Transverse colon (tissue), 4 donors: Measurements from ENCODE around the gene LHFPL3. TPM values are rescaled to one million over a fixed set of nuclear protein-coding genes. Genes with fewer than 3 reads are reported as not detected.

Experiments used
- DNase-seq: peaks from one replicate; pipeline ENCODE4 v3.0.0-alpha.2; 2019
- H3K27ac ChIP-seq, 4 donors: fragments of 200-600 bp; sonication (generic); 2 replicates each; pipeline ENCODE4 v1.5.1; 2016 to 2018; ENCODE audit warnings: inconsistent platforms in 4 of 4
- H3K27me3 ChIP-seq: fragments of 200-600 bp; sonication (generic); 2 replicates; pipeline ENCODE4 v1.5.1; 2017; ENCODE audit warnings: inconsistent platforms
- H3K36me3 ChIP-seq, 4 donors: fragments of 200-600 bp; sonication (generic); 2 replicates each; pipeline ENCODE4 v1.5.1; 2017 to 2019; ENCODE audit warnings: inconsistent platforms in 4 of 4
- H3K4me1 ChIP-seq, 4 donors: fragments of 200-600 bp; sonication (generic); 2 replicates each; pipeline ENCODE4 v1.5.1; 2017 to 2020; ENCODE audit warnings: inconsistent platforms in 4 of 4
- H3K4me3 ChIP-seq, 4 donors: fragments of 200-600 bp; sonication (generic); 1 replicate in 1 of 4; 2 replicates in 3 of 4; pipeline versions ENCODE4 v1.5.1 to v1.6.1; 2017 to 2019; ENCODE audit warnings: inconsistent platforms in 4 of 4
- H3K9me3 ChIP-seq, 2 donors: fragments of 200-600 bp; sonication (generic); 2 replicates each; pipeline ENCODE4 v1.5.1; 2017 to 2019; ENCODE audit warnings: inconsistent platforms in 2 of 2
- CTCF ChIP-seq, 5 experiments: fragments of 200-600 bp in 3 of 5; fragments of 450-650 bp in 2 of 5; sonication (generic) in 3 of 5; IDR thresholded peaks; 1 replicate in 2 of 5; 2 replicates in 3 of 5; pipeline ENCODE4 v1.5.1; 2016 to 2017; ENCODE audit warnings: antibody characterized with exemption in 5 of 5, inconsistent platforms in 3 of 5, mild to moderate bottlenecking in 2 of 5, moderate library complexity in 1 of 5
- EP300 ChIP-seq: sonication (generic); formaldehyde crosslinking; IDR thresholded peaks from one replicate; pipeline ENCODE4 v1.6.1; 2017; ENCODE audit warnings: antibody characterized with exemption, low read depth
- POLR2A ChIP-seq: fragments of 450-650 bp; IDR thresholded peaks from one replicate; pipeline ENCODE4 v1.6.1; 2016; ENCODE audit warnings: antibody characterized with exemption, mild to moderate bottlenecking, moderate library complexity
- POLR2AphosphoS5 ChIP-seq, 3 donors: sonication (generic); formaldehyde crosslinking; IDR thresholded peaks; one replicate each; pipeline ENCODE4 v1.6.1; 2016; ENCODE audit warnings: antibody characterized with exemption in 3 of 3
- WGBS, 2 donors: methylation state at CpG; one replicate each; pipeline ENCODE4 v1.1.5; 2018; ENCODE audit warnings: low coverage in 1 of 2; 5-methylcytosine and 5-hydroxymethylcytosine counted together
- in situ Hi-C, 4 donors: fragments of 200-750 bp; cut with MboI; loops; one replicate each; pipeline versions ENCODE4 v1.15.0 to v1.15.1; 2017; ENCODE audit warnings: low sequenced_read_pairs in 3 of 4, low pct_ligation_motif_present in 1 of 4, low pct_unique_long_range_greater_than_20kb in 1 of 4
- intact Hi-C: fragments of 100-400 bp; cut with DNase I; formaldehyde crosslinking; loops from one replicate; pipeline ENCODE4 v1.15.1; 2023; ENCODE audit warnings: low total_unique reads
- total RNA-seq, 4 donors: library from RNA; depleted of rRNA; stranded (reverse); fragments of >200 nt; gene quantifications; one replicate each; pipeline ENCODE4 v1.1.0, GENCODE V29; 2016

LHFPL3 gene
- total RNA-seq, 4 donors from 2014 or later = 0.27 to 0.80 (median 0.32) TPM; not detected in 1

DNA sequence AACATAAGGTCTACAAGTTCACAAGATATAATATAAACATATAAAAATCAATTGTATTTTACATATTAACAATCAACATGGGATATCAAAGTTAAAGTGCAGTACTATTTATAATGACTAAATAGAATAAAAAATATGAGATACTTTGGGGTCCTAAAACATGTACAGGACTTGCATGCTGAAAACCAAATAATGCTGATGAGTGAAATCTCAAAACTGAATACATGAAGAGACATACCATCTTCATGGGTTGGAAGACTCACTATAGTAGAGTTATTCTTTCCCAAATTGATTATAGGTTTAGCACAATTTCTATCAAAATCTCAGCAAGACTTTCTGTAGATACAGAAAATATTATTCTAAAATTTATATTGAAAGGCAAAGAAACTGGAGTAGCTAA lies 181.5 kb downstream of the LHFPL3 start:
- no peak for DNase-seq
- in situ Hi-C loops (no loop called here), intact Hi-C loops (no loop called here)
- TF ChIP-seq POLR2A (no peak), CTCF (IDR thresholded peaks at IDR 0.05) (no peak), POLR2AphosphoS5 (IDR thresholded peaks at IDR 0.05) (no peak), EP300 (no peak)
- no peak overlapping the region for H3K27ac ChIP-seq
- H3K4me1 ChIP-seq = no peaks in the 10 kb centered on the region
- no peaks in the 10 kb centered on the region for H3K36me3 ChIP-seq
- H3K9me3 ChIP-seq = no peaks in the 10 kb centered on the region
- H3K4me3 ChIP-seq = no peak overlapping the region
- H3K27me3 ChIP-seq = no peaks in the 10 kb centered on the region

- Histone ChIP-seq H3K4me1 (peaks cover 0 to 5% (median 0%) of the 10 kb centered on the region in 4 donors), H3K27ac (no peak overlapping the region), H3K27me3 (no peaks in the 10 kb centered on the region), H3K4me3 (no peak overlapping the region), H3K9me3 (no peaks in the 10 kb centered on the region), H3K36me3 (no peaks in the 10 kb centered on the region)
- DNase-seq = no peak
- no peak for TF ChIP-seq POLR2AphosphoS5 (IDR thresholded peaks at IDR 0.05)
- TF ChIP-seq EP300 = no peak
- TF ChIP-seq POLR2A = no peak
- TF ChIP-seq CTCF (IDR thresholded peaks at IDR 0.05) = no peak
- intact Hi-C loops (no loop called here), in situ Hi-C loops (no loop called here)
- 66 to 86% methylated on average over 3 of the region's 3 CpGs for WGBS, 2 donors
These were observed 196.4 kb downstream of the LHFPL3 start for GRCh38 chr7:104524853-104525252.

DNA sequence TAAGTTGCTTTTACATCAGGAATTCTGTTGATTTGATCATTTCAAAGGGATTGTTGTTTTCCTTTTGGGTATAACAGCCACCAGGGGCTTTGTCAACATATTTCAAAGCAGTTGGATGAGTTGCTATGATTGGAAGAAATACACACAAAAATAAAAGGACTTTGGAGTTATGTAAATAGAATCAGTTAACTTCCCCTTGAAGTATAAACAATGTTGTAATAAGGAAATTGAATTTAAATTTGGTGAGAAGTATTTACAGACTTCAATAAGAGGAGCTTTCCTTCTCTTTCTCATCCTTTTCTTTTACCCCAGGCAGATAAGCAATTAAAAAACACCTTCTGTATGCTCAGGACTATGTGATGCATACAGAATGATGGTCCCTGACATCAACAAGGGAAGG lies 199.7 kb downstream of the LHFPL3 start:
- Histone ChIP-seq H3K36me3 (no peaks in the 10 kb centered on the region), H3K4me3 (no peak overlapping the region), H3K27ac (no peak overlapping the region), H3K4me1 (peaks cover 0 to 5% (median 0%) of the 10 kb centered on the region in 4 donors), H3K27me3 (no peaks in the 10 kb centered on the region), H3K9me3 (no peaks in the 10 kb centered on the region)
- in situ Hi-C loops = no loop called here
- no peak for DNase-seq
- intact Hi-C loops = no loop called here
- no peak for TF ChIP-seq EP300
- TF ChIP-seq POLR2AphosphoS5 (IDR thresholded peaks at IDR 0.05) = no peak
- TF ChIP-seq POLR2A = no peak
- TF ChIP-seq CTCF (IDR thresholded peaks at IDR 0.05) = no peak

- intact Hi-C loops (no loop called here), in situ Hi-C loops (no loop called here)
- no peak for TF ChIP-seq EP300
- TF ChIP-seq POLR2AphosphoS5 (IDR thresholded peaks at IDR 0.05) = no peak
- no peak for TF ChIP-seq POLR2A
- TF ChIP-seq CTCF (IDR thresholded peaks at IDR 0.05) = no peak
- H3K36me3 ChIP-seq = no peaks in the 10 kb centered on the region
- DNase-seq = no peak
- H3K27ac ChIP-seq = no peak overlapping the region
- no peaks in the 10 kb centered on the region for H3K27me3 ChIP-seq
- no peak overlapping the region for H3K4me3 ChIP-seq
- 58 to 71% methylated on average over 2 of the region's 2 CpGs for WGBS, 2 donors
- H3K4me1 ChIP-seq = peaks cover 0 to 5% (median 0%) of the 10 kb centered on the region in 4 donors
- no peaks in the 10 kb centered on the region for H3K9me3 ChIP-seq
These were observed 201.2 kb downstream of the LHFPL3 start for GRCh38 chr7:104529567-104529966.
